Measurements from ENCODE around the gene LASP1NB. TPM values are rescaled to one million over a fixed set of nuclear protein-coding genes. Genes with fewer than 3 reads are reported as not detected.
"Not testable (repeated sequence)": the region's sequence is repeated elsewhere in the genome, so short reads cannot be mapped to it uniquely, and the experiment has no call there.

LASP1NB gene

DNA sequence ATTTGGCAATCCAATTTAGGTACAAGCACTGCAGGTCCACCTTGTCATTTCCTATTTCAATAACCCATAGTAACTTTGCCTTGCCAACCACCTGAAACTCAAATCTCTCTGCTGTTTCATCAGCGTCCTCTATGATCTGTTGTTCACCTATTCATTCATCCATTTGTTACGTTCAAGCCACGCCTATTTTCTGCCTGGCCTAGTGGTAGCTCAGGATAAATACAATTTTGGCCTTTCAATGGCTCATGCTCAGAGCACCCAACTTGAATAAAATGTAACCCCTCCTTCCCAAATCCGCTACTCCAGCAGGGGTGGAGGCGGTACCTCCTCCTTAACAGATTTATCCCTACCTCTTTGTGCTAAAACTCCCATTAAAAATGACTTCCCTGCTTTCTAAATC lies 45.4 kb downstream of the LASP1NB start:
- Histone ChIP-seq H3K9me3 (no peaks in the 10 kb centered on the region), H3K36me3 (no peaks in the 10 kb centered on the region), H3K4me3 (no peak overlapping the region), H3K27ac (no peak overlapping the region), H3K27me3 (replicated peaks; ENCODE audit: insufficient read depth) (no peaks in the 10 kb centered on the region), H3K4me1 (replicated peaks) (no peaks in the 10 kb centered on the region)
- WGBS = 77% methylated on average over 5 of the region's 5 CpGs
- TF ChIP-seq POLR2AphosphoS5 (IDR thresholded peaks at IDR 0.05) = no peak
- TF ChIP-seq, protein P1, sequence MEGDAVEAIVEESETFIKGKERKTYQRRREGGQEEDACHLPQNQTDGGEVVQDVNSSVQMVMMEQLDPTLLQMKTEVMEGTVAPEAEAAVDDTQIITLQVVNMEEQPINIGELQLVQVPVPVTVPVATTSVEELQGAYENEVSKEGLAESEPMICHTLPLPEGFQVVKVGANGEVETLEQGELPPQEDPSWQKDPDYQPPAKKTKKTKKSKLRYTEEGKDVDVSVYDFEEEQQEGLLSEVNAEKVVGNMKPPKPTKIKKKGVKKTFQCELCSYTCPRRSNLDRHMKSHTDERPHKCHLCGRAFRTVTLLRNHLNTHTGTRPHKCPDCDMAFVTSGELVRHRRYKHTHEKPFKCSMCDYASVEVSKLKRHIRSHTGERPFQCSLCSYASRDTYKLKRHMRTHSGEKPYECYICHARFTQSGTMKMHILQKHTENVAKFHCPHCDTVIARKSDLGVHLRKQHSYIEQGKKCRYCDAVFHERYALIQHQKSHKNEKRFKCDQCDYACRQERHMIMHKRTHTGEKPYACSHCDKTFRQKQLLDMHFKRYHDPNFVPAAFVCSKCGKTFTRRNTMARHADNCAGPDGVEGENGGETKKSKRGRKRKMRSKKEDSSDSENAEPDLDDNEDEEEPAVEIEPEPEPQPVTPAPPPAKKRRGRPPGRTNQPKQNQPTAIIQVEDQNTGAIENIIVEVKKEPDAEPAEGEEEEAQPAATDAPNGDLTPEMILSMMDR (IDR thresholded peaks at IDR 0.05) = no peak
- no peak for TF ChIP-seq POLR2A (IDR thresholded peaks at IDR 0.05)
- DNase-seq (ENCODE audit: low spot score) = no peak
- intact Hi-C loops (cut with DNase I) = no loop called here

DNA sequence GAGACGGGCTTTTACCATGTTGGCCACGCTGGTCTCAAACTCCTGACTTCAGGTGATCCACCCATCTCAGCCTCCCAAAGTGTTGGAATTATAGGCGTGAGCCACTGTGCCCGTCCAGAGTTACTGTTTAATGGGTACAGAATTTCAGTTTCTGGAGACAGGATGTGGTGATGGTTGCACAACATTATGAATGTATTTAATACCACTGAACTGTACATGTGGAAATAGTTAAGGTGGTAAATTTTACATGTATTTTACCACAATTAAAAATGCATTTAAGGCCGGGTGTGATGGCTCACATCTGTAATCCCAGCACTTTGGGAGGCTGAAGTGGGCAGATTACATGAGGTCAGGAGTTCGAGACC lies 50.8 kb downstream of the LASP1NB start:
- intact Hi-C loops (cut with DNase I) = not testable (repeated sequence)

DNA sequence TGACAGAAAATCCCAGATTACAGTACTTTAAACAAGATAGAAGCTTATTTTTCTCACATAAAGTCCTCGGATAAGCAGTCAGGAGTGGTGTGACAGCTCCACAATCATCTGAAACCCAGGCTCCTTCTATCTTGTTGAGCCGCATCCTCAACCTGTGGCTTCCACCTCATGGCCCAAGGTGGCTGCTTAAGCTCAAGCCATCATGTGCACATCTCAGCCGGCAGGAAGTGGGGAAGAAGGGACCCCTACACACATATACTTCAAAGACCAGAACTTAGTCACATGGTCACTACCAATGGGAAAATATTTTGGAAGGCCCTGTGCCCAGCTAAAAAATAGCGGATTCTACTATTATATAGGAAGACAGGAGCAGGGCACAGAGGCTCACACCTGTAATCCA lies 52.8 kb downstream of the LASP1NB start:
- H3K36me3 ChIP-seq = no peaks in the 10 kb centered on the region
- no peaks in the 10 kb centered on the region for H3K27me3 ChIP-seq (replicated peaks; ENCODE audit: insufficient read depth)
- H3K4me1 ChIP-seq (replicated peaks) = no peaks in the 10 kb centered on the region
- DNase-seq (ENCODE audit: low spot score) = no peak
- H3K27ac ChIP-seq = no peak overlapping the region
- no peaks in the 10 kb centered on the region for H3K9me3 ChIP-seq
- WGBS = 96% methylated on average over 4 of the region's 4 CpGs
- no peak overlapping the region for H3K4me3 ChIP-seq
- intact Hi-C loops (cut with DNase I) = no loop called here
- TF ChIP-seq, protein P1 (IDR thresholded peaks at IDR 0.05) = no peak
- TF ChIP-seq POLR2A (IDR thresholded peaks at IDR 0.05) (no peak), POLR2AphosphoS5 (IDR thresholded peaks at IDR 0.05) (no peak)

More for the DNA sequence above, 50.8 kb downstream of the LASP1NB start:
- not testable (repeated sequence) for H3K9me3 ChIP-seq; H3K27me3 ChIP-seq (replicated peaks; ENCODE audit: insufficient read depth); H3K4me1 ChIP-seq (replicated peaks); H3K27ac ChIP-seq; DNase-seq (ENCODE audit: low spot score); H3K4me3 ChIP-seq; H3K36me3 ChIP-seq
- 77% methylated on average over 6 of the region's 6 CpGs for WGBS

Small RNA genes lying within 50 kb of the gene (microRNA-seq; reads per million reads assigned to microRNA genes)
- gene MIR6779 = not detected

Small RNA genes lying within 50 kb of the gene (small RNA-seq; reads per million reads assigned to genes)
- gene MIR6779 = 0 reads per million in 2 donors

Other genes starting within 250 kb of the LASP1NB start
- 100 to 1,000 TPM in 1 of 2 donors, 10 to 100 TPM in 1; 69.1 to 142 TPM for gene MLLT6, start 220.3 kb upstream of the LASP1NB start, total RNA-seq
- gene CISD3, start 195.3 kb upstream of the LASP1NB start, total RNA-seq = 10 to 100 TPM; 17.1 to 17.8 TPM
- 10 to 100 TPM; 17.1 to 17.8 TPM for gene PCGF2, start 177.3 kb upstream of the LASP1NB start, total RNA-seq
- gene PSMB3, start 172.9 kb upstream of the LASP1NB start, total RNA-seq = 100 to 1,000 TPM; 116 to 192 TPM
- 10 to 100 TPM; 46.2 to 65.2 TPM for gene PIP4K2B, start 126.1 kb upstream of the LASP1NB start, total RNA-seq
- gene CWC25, start 100.3 kb upstream of the LASP1NB start, total RNA-seq = 10 to 100 TPM; 21.9 to 23.3 TPM
- gene RPL23, start 71.9 kb upstream of the LASP1NB start, total RNA-seq = 1,000 to 10,000 TPM; 1,006 to 2,029 TPM
- gene LASP1, start 55.6 kb upstream of the LASP1NB start, total RNA-seq = 10 to 100 TPM; 61.8 to 93.4 TPM
- 1 to 10 TPM in 1 of 2 donors, not detected in 1; 5.1 TPM for gene FBXO47, start 41.8 kb downstream of the LASP1NB start, total RNA-seq
- gene PLXDC1, start 226.0 kb downstream of the LASP1NB start, total RNA-seq = 1 to 10 TPM; 3.9 to 5.4 TPM
- not detected for gene ARL5C, start 240.5 kb downstream of the LASP1NB start, total RNA-seq

Data from prostate gland (tissue), 2 donors.